K562 (cell line): Measurements from ENCODE around the gene BHLHE40. TPM values are rescaled to one million over a fixed set of nuclear protein-coding genes. Genes with fewer than 3 reads are reported as not detected.

Experiments
- CCNT2 ChIP-seq: IDR thresholded peaks from 2 replicates; pipeline ENCODE4 v1.6.1; 2011; ENCODE audit warnings: borderline replicate concordance, low read depth, mild to moderate bottlenecking, moderate library complexity, mixed read lengths, low read length; ENCODE audit not compliant: insufficient read length; ENCODE audit errors: extremely low read depth
- CHD1 ChIP-seq: fragments of 200-600 bp; sonication (generic); IDR thresholded peaks from one replicate; pipeline ENCODE4 v1.6.1; 2012; ENCODE audit warnings: mild to moderate bottlenecking, moderate library complexity, low read length, inconsistent platforms
- GTF2A2 ChIP-seq: IDR thresholded peaks from 2 replicates; pipeline ENCODE4 v1.6.1; 2016; ENCODE audit warnings: mild to moderate bottlenecking, missing genetic modification characterization, missing compliant biosample characterization
- MAZ ChIP-seq, 2 experiments: fragments of 450-650 bp in 1 of 2; sonication (generic) in 1 of 2; formaldehyde crosslinking; IDR thresholded peaks in 1 of 2; conservative IDR thresholded peaks in 1 of 2; 2 replicates each; pipeline versions ENCODE4 v1.4.0 to v1.5.0; 2020; ENCODE audit warnings: mild to moderate bottlenecking in 1 of 2, missing genetic modification reagents in 1 of 2
- MCM5 ChIP-seq: fragments of 450-650 bp; IDR thresholded peaks from 2 replicates; pipeline ENCODE4 v1.6.1; 2016; ENCODE audit warnings: low read depth
- PHB2 ChIP-seq: fragments of 450-650 bp; IDR thresholded peaks from 2 replicates; pipeline ENCODE4 v1.6.1; 2017; ENCODE audit warnings: low read depth
- POLR2AphosphoS2 ChIP-seq: IDR thresholded peaks from 2 replicates; pipeline ENCODE4 v1.6.1; 2012; ENCODE audit warnings: low read length, improper control_type of control experiment
- SUPT5H ChIP-seq: fragments of 450-650 bp; IDR thresholded peaks from 2 replicates; pipeline ENCODE4 v1.6.1; 2016
- XRCC5 ChIP-seq: fragments of 200-400 bp; formaldehyde crosslinking; IDR thresholded peaks from 2 replicates; pipeline ENCODE4 v1.6.1; 2017; ENCODE audit warnings: low read depth, mild to moderate bottlenecking, low read length
- polyA plus RNA-seq, 8 experiments: library from polyadenylated mRNA; depleted of rRNA in 4 of 8; stranded (reverse) in 5 of 8; unstranded in 3 of 8; fragments of >200 nt; fragmentation: Nextera tagmentation in 2 of 8; fragmentation: Illumina TruSeq in 1 of 8; extraction: Ambion mirVana in 2 of 8; extraction: Trizol in 1 of 8; gene quantifications; 2 replicates each; pipeline versions ENCODE4 v1.2.1 to v1.2.3, GENCODE V29; 2011 to 2014; ENCODE audit warnings: inconsistent platforms in 1 of 8, missing spikeins in 1 of 8
- total RNA-seq, 7 experiments: library from RNA; depleted of rRNA in 6 of 7; stranded (reverse); fragments of >200 nt in 6 of 7; fragmentation: Illumina TruSeq in 2 of 7; extraction: Trizol in 2 of 7; gene quantifications; 2 replicates each; pipeline versions ENCODE4 v1.2.1 to v1.2.3, GENCODE V29; 2011 to 2021; ENCODE audit warnings: low replicate concordance in 1 of 7
- TF ChIP-seq, protein P1 (sequence below), 2 experiments: fragments of 450-650 bp in 1 of 2; IDR thresholded peaks; 2 replicates each; pipeline ENCODE4 v1.6.1; 2011 to 2017; ENCODE audit warnings: low read depth in 2 of 2, antibody characterized with exemption in 1 of 2, borderline replicate concordance in 1 of 2, low read length in 1 of 2, mild to moderate bottlenecking in 1 of 2, mixed read lengths in 1 of 2; ENCODE audit not compliant: control insufficient read depth in 1 of 2
- TF ChIP-seq, protein P2 (sequence below): fragments of 250-450 bp; sonication (Bioruptor Pico); IDR thresholded peaks from 2 replicates; pipeline ENCODE4 v1.5.0; 2021
- TF ChIP-seq, protein P3 (sequence below), 2 experiments: fragments of 450-650 bp; IDR thresholded peaks; 2 replicates each; pipeline ENCODE4 v1.6.1; 2016
- TF ChIP-seq, protein P4 (sequence below): fragments of 250-450 bp; sonication (Bioruptor Pico); IDR thresholded peaks from 2 replicates; pipeline ENCODE4 v1.8.0; 2022; ENCODE audit warnings: moderate library complexity, mild to moderate bottlenecking, inconsistent platforms
- TF ChIP-seq, protein P5 (sequence below): fragments of 250-450 bp; sonication (Bioruptor Pico); IDR thresholded peaks from 2 replicates; pipeline ENCODE4 v1.8.0; 2022; ENCODE audit warnings: inconsistent platforms

BHLHE40 gene
- total and polyA plus RNA-seq, 9 of the 15 experiments (the other 6 are each of a cell fraction or from before 2014, with no cell fraction given): 12.0 to 83.9 (median 31.4) TPM

DNA sequence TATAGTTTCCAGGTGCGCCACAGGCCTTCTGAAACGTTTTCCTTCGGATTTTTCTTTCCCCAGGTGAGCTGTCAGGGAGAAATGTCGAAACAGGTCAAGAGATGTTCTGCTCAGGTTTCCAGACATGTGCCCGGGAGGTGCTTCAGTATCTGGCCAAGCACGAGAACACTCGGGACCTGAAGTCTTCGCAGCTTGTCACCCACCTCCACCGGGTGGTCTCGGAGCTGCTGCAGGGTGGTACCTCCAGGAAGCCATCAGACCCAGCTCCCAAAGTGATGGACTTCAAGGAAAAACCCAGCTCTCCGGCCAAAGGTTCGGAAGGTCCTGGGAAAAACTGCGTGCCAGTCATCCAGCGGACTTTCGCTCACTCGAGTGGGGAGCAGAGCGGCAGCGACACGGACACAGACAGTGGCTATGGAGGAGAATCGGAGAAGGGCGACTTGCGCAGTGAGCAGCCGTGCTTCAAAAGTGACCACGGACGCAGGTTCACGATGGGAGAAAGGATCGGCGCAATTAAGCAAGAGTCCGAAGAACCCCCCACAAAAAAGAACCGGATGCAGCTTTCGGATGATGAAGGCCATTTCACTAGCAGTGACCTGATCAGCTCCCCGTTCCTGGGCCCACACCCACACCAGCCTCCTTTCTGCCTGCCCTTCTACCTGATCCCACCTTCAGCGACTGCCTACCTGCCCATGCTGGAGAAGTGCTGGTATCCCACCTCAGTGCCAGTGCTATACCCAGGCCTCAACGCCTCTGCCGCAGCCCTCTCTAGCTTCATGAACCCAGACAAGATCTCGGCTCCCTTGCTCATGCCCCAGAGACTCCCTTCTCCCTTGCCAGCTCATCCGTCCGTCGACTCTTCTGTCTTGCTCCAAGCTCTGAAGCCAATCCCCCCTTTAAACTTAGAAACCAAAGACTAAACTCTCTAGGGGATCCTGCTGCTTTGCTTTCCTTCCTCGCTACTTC lies 3.8 kb downstream of the BHLHE40 start (continued):
- TF ChIP-seq, protein P1, sequence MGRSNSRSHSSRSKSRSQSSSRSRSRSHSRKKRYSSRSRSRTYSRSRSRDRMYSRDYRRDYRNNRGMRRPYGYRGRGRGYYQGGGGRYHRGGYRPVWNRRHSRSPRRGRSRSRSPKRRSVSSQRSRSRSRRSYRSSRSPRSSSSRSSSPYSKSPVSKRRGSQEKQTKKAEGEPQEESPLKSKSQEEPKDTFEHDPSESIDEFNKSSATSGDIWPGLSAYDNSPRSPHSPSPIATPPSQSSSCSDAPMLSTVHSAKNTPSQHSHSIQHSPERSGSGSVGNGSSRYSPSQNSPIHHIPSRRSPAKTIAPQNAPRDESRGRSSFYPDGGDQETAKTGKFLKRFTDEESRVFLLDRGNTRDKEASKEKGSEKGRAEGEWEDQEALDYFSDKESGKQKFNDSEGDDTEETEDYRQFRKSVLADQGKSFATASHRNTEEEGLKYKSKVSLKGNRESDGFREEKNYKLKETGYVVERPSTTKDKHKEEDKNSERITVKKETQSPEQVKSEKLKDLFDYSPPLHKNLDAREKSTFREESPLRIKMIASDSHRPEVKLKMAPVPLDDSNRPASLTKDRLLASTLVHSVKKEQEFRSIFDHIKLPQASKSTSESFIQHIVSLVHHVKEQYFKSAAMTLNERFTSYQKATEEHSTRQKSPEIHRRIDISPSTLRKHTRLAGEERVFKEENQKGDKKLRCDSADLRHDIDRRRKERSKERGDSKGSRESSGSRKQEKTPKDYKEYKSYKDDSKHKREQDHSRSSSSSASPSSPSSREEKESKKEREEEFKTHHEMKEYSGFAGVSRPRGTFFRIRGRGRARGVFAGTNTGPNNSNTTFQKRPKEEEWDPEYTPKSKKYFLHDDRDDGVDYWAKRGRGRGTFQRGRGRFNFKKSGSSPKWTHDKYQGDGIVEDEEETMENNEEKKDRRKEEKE (IDR thresholded peaks at IDR 0.05; ENCODE audit: borderline replicate concordance in 1 of 2, control insufficient read depth in 1 of 2, low read depth in 2 of 2, low read length in 1 of 2): no peak
- TF ChIP-seq GTF2A2 (tag) (no peak), POLR2AphosphoS2 (peak; percentile 56), PHB2 (no peak), MCM5 (no peak), XRCC5 (peak; percentile 31; the same call in 1 of the 2 replicates), SUPT5H (peak; percentile 32; the same call in 1 of the 2 replicates), CCNT2 (peak; percentile 64), CHD1 (peak; percentile 87), MAZ (CRISPR knock-in tag; conservative IDR thresholded peaks at IDR 0.05 in 1 of 2, IDR thresholded peaks at IDR 0.05 in 1 of 2) (peak in 1 of 2 experiments; percentile 49; a peak in 1 of 4 replicates)
- TF ChIP-seq, protein P2, sequence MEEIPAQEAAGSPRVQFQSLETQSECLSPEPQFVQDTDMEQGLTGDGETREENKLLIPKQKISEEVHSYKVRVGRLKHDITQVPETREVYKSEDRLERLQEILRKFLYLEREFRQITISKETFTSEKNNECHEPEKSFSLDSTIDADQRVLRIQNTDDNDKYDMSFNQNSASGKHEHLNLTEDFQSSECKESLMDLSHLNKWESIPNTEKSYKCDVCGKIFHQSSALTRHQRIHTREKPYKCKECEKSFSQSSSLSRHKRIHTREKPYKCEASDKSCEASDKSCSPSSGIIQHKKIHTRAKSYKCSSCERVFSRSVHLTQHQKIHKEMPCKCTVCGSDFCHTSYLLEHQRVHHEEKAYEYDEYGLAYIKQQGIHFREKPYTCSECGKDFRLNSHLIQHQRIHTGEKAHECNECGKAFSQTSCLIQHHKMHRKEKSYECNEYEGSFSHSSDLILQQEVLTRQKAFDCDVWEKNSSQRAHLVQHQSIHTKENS (CRISPR knock-in tag): no peak
- TF ChIP-seq, protein P3, sequence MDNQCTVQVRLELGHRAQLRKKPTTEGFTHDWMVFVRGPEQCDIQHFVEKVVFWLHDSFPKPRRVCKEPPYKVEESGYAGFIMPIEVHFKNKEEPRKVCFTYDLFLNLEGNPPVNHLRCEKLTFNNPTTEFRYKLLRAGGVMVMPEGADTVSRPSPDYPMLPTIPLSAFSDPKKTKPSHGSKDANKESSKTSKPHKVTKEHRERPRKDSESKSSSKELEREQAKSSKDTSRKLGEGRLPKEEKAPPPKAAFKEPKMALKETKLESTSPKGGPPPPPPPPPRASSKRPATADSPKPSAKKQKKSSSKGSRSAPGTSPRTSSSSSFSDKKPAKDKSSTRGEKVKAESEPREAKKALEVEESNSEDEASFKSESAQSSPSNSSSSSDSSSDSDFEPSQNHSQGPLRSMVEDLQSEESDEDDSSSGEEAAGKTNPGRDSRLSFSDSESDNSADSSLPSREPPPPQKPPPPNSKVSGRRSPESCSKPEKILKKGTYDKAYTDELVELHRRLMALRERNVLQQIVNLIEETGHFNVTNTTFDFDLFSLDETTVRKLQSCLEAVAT (IDR thresholded peaks at IDR 0.05): peak; percentile 48 to 97; a peak in 2 of 4 replicates
- TF ChIP-seq, protein P4, sequence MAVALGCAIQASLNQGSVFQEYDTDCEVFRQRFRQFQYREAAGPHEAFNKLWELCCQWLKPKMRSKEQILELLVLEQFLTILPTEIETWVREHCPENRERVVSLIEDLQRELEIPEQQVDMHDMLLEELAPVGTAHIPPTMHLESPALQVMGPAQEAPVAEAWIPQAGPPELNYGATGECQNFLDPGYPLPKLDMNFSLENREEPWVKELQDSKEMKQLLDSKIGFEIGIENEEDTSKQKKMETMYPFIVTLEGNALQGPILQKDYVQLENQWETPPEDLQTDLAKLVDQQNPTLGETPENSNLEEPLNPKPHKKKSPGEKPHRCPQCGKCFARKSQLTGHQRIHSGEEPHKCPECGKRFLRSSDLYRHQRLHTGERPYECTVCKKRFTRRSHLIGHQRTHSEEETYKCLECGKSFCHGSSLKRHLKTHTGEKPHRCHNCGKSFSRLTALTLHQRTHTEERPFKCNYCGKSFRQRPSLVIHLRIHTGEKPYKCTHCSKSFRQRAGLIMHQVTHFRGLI (CRISPR knock-in tag): 0 out of 2 replicates have a peak, but pooled peaks have one; percentile 25
- TF ChIP-seq, protein P5, sequence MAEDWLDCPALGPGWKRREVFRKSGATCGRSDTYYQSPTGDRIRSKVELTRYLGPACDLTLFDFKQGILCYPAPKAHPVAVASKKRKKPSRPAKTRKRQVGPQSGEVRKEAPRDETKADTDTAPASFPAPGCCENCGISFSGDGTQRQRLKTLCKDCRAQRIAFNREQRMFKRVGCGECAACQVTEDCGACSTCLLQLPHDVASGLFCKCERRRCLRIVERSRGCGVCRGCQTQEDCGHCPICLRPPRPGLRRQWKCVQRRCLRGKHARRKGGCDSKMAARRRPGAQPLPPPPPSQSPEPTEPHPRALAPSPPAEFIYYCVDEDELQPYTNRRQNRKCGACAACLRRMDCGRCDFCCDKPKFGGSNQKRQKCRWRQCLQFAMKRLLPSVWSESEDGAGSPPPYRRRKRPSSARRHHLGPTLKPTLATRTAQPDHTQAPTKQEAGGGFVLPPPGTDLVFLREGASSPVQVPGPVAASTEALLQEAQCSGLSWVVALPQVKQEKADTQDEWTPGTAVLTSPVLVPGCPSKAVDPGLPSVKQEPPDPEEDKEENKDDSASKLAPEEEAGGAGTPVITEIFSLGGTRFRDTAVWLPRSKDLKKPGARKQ (CRISPR knock-in tag): 0 out of 2 replicates have a peak, but pooled peaks have one; percentile 42
